Sigmoid colon (tissue), 7 donors: ENCODE data around the gene PLIN4. TPM values are rescaled to one million over a fixed set of nuclear protein-coding genes. Genes with fewer than 3 reads are reported as not detected.
"Not testable (repeated sequence)": the region's sequence is repeated elsewhere in the genome, so short reads cannot be mapped to it uniquely, and the experiment has no call there.

Source experiments
- DNase-seq: peaks from one replicate; pipeline ENCODE4 v3.0.0-alpha.2; 2019
- H3K27ac ChIP-seq, 4 donors: fragments of 200-600 bp; sonication (generic); one replicate each; pipeline ENCODE4 v1.5.1; 2016 to 2019; ENCODE audit warnings: mild to moderate bottlenecking in 1 of 4
- H3K27me3 ChIP-seq, 3 donors: fragments of 200-600 bp; sonication (generic); one replicate each; pipeline ENCODE4 v1.5.1; 2019; ENCODE audit warnings: mild to moderate bottlenecking in 1 of 3
- H3K36me3 ChIP-seq, 4 donors: fragments of 200-600 bp; sonication (generic); one replicate each; pipeline ENCODE4 v1.5.1; 2016 to 2019
- H3K4me1 ChIP-seq, 4 donors: fragments of 200-600 bp; sonication (generic); one replicate each; pipeline ENCODE4 v1.5.1; 2017 to 2019
- H3K4me3 ChIP-seq, 4 donors: fragments of 200-600 bp; sonication (generic); one replicate each; pipeline ENCODE4 v1.5.1; 2017 to 2019; ENCODE audit warnings: mild to moderate bottlenecking in 2 of 4, moderate library complexity in 1 of 4
- H3K9me3 ChIP-seq, 4 donors: fragments of 200-600 bp in 3 of 4; sonication (generic) in 3 of 4; one replicate each; pipeline versions ENCODE4 v1.5.1 to v1.6.1; 2013 to 2019
- CTCF ChIP-seq, 4 experiments: fragments of 450-650 bp in 3 of 4; fragments of 200-600 bp in 1 of 4; IDR thresholded peaks; one replicate each; pipeline ENCODE4 v1.5.1; 2016 to 2019; ENCODE audit warnings: antibody characterized with exemption in 4 of 4, mild to moderate bottlenecking in 3 of 4, moderate library complexity in 2 of 4
- EP300 ChIP-seq, 4 donors: sonication (generic); formaldehyde crosslinking; IDR thresholded peaks; one replicate each; pipeline ENCODE4 v1.6.1; 2017; ENCODE audit warnings: antibody characterized with exemption in 4 of 4
- POLR2A ChIP-seq, 2 donors: fragments of 450-650 bp; IDR thresholded peaks; one replicate each; pipeline ENCODE4 v1.6.1; 2016; ENCODE audit warnings: antibody characterized with exemption in 2 of 2, mild to moderate bottlenecking in 2 of 2, moderate library complexity in 2 of 2
- POLR2AphosphoS5 ChIP-seq, 4 donors: sonication (generic); formaldehyde crosslinking; IDR thresholded peaks; one replicate each; pipeline ENCODE4 v1.6.1; 2017; ENCODE audit warnings: antibody characterized with exemption in 4 of 4
- WGBS, 2 donors: extraction: QIAGEN DNeasy Blood & Tissue Kit; methylation state at CpG; one replicate each; pipeline ENCODE4 v1.1.7; 2013; 5-methylcytosine and 5-hydroxymethylcytosine counted together
- intact Hi-C: fragments of 100-400 bp; cut with DNase I; formaldehyde crosslinking; loops from one replicate; pipeline ENCODE4 v1.15.1; 2023
- polyA plus RNA-seq, 3 donors: library from polyadenylated mRNA; stranded (reverse); fragments of 200-250 nt; gene quantifications; one replicate each; pipeline ENCODE4 v1.2.3, GENCODE V29; 2013
- total RNA-seq, 4 donors: library from RNA; depleted of rRNA; stranded (reverse); fragments of >200 nt; gene quantifications; one replicate each; pipeline ENCODE4 v1.1.0, GENCODE V29; 2016
- donor health status: healthy with polysubstance abuse.
- donor health status: Bipolar disorder and iron deficiency.
- donor health status: healthy.

PLIN4 gene
- total and polyA plus RNA-seq, 7 donors, result 0.69 to 71.7 (median 41.3) TPM

DNA sequence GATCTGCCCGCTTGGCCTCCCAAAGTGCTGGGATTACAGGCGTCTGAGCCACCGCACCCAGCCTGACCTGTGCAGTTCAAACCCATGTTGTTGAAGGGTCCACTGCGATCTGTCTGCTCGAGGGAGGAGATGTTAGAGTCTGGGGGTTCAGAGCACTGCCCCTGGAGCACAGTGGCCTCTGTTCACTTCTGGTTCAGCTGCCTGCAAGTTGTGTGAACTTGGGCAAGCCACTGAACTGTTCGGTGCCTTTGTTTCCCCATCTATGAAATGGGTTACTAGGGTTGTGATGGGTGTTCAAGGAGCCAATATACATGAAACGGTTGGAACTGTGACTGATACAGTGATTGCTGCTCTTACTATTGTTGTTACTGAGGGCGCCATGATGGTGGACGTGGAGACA is 15.0 kb upstream of the PLIN4 start:
- intact Hi-C loops, result no loop called here
- Histone ChIP-seq H3K36me3 (no peaks in the 10 kb centered on the region), H3K27me3 (peaks cover 0 to 13% (median 4%) of the 10 kb centered on the region in 3 donors), H3K27ac (no peak overlapping the region), H3K4me1 (peaks cover 0 to 13% (median 11%) of the 10 kb centered on the region in 4 donors), H3K4me3 (no peak overlapping the region), H3K9me3 (no peaks in the 10 kb centered on the region)
- WGBS, 2 donors, result 71 to 83% methylated on average over 9 of the region's 9 CpGs
- TF ChIP-seq POLR2A (IDR thresholded peaks at IDR 0.05) (no peak), EP300 (IDR thresholded peaks at IDR 0.05) (no peak), POLR2AphosphoS5 (IDR thresholded peaks at IDR 0.05) (no peak), CTCF (IDR thresholded peaks at IDR 0.05) (no peak)
- no peak for DNase-seq

DNA sequence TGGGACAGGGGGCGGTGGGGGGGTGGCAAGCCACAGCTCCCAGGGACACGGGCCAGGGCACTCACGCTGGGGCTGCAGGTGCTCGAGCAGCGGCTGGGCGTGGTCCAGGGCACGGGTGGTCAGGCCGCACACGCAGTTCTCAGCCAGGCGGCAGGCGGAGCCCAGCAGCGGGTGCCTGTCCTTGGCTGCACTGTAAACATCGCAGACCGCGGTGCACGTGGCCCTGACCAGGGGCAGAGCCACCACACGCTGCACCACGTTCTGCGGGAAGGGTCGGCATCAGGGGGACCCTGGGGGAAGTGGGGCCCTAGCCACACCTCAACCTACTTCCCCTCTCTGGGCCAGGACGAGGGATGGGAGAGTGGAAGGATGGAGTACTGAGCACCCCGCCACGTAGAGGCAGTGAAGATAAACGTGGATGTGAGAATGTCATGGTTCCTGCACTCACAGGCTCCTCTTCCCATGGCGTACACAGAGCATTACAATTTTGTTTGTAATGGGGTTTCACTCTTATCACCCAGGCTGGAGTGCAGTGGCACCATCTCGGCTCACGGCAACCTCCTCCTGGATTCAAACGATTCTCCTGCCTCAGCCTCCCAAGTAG is 13.4 kb upstream of the PLIN4 start:
- Histone ChIP-seq H3K4me3 (no peak overlapping the region), H3K9me3 (no peaks in the 10 kb centered on the region), H3K4me1 (peaks cover 0 to 13% (median 11%) of the 10 kb centered on the region in 4 donors), H3K36me3 (no peaks in the 10 kb centered on the region), H3K27me3 (peaks cover 0 to 13% (median 0%) of the 10 kb centered on the region in 3 donors), H3K27ac (no peak overlapping the region)
- intact Hi-C loops, result no loop called here
- no peak for TF ChIP-seq CTCF (IDR thresholded peaks at IDR 0.05)
- TF ChIP-seq EP300 (IDR thresholded peaks at IDR 0.05), result no peak
- no peak for TF ChIP-seq POLR2A (IDR thresholded peaks at IDR 0.05)
- TF ChIP-seq POLR2AphosphoS5 (IDR thresholded peaks at IDR 0.05), result no peak
- 17 to 44% methylated on average over 28 of the region's 28 CpGs for WGBS, 2 donors
- no peak for DNase-seq

DNA sequence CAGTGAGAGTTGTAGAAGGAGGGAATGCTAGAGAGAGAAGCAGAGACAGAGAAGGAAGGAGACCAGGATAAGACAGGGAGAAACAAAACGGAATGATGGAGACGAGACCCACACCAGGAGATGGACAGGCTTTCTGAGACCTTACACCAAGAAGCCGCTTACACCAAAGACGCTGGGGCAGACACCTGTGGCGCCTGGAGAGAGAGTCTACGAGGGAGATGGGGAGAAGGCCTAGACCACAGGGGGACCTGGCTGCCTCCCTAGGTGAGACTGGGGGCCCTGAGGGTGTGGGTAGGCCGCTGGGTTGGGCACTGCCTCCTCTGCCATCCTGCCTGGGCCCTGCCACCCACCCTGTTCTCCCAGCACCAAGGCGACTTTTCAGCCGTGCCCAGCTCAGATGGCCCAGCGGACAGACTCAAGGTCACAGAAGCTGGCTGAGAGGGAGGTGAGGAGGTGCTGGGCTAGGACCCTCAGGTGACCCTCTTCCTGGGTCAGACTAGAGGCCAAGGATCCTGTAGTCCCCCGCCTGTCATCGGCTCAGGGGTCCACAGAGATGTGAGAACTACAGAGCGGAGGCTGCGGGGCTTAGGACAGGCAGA is 11.7 kb upstream of the PLIN4 start:
- WGBS, 2 donors, result 78 to 79% methylated on average over 14 of the region's 14 CpGs
- no peak for DNase-seq
- H3K4me1 ChIP-seq, result peaks cover 0 to 6% (median 4%) of the 10 kb centered on the region in 4 donors
- H3K9me3 ChIP-seq, result no peaks in the 10 kb centered on the region
- no peak overlapping the region for H3K4me3 ChIP-seq
- TF ChIP-seq CTCF (IDR thresholded peaks at IDR 0.05) (no peak), EP300 (IDR thresholded peaks at IDR 0.05) (no peak), POLR2A (IDR thresholded peaks at IDR 0.05) (no peak), POLR2AphosphoS5 (IDR thresholded peaks at IDR 0.05) (no peak)
- intact Hi-C loops, result no loop called here
- H3K36me3 ChIP-seq, result no peaks in the 10 kb centered on the region
- no peak overlapping the region for H3K27ac ChIP-seq
- peaks cover 0 to 2% (median 0%) of the 10 kb centered on the region in 3 donors for H3K27me3 ChIP-seq

GRCh38 chr19:4528843-4529242 is 10.6 kb upstream of the PLIN4 start:
- no peak overlapping the region for H3K27ac ChIP-seq
- DNase-seq, result no peak
- no peaks in the 10 kb centered on the region for H3K36me3 ChIP-seq
- WGBS, 2 donors, result 78 to 80% methylated on average over 15 of the region's 15 CpGs
- no peaks in the 10 kb centered on the region for H3K27me3 ChIP-seq
- intact Hi-C loops, result no loop called here
- no peaks in the 10 kb centered on the region for H3K9me3 ChIP-seq
- TF ChIP-seq POLR2A (IDR thresholded peaks at IDR 0.05), result no peak
- TF ChIP-seq EP300 (IDR thresholded peaks at IDR 0.05), result no peak
- TF ChIP-seq POLR2AphosphoS5 (IDR thresholded peaks at IDR 0.05), result no peak
- TF ChIP-seq CTCF (IDR thresholded peaks at IDR 0.05), result no peak
- H3K4me1 ChIP-seq, result no peaks in the 10 kb centered on the region
- no peak overlapping the region for H3K4me3 ChIP-seq

GRCh38 chr19:4527377-4527776 is 9.1 kb upstream of the PLIN4 start:
- DNase-seq, H3K27ac ChIP-seq, H3K27me3 ChIP-seq, H3K9me3 ChIP-seq, H3K4me1 ChIP-seq, H3K4me3 ChIP-seq, intact Hi-C loops, H3K36me3 ChIP-seq: not testable (repeated sequence)
- WGBS, 2 donors, result 62 to 85% methylated on average over 8 of the region's 8 CpGs
